SK-N-SH (cell line): Measurements from ENCODE around the gene VAPB. TPM values are rescaled to one million over a fixed set of nuclear protein-coding genes. Genes with fewer than 3 reads are reported as not detected.

Source experiments
- CTCF ChIA-PET: fragments of 300-600, 350-600 bp; formaldehyde crosslinking; extraction: SDS; loops from one replicate; lab custom pipeline; 2021; lab: Yijun Ruan, JAX
- POLR2A ChIA-PET: fragments of 350-600 bp; sonication (Branson Sonifier 250); formaldehyde crosslinking; extraction: SDS; loops from one replicate; lab custom pipeline; 2020; ENCODE audit warnings: antibody characterized with exemption, inconsistent platforms; lab: Yijun Ruan, JAX
- DNase-seq: peaks from one replicate; pipeline ENCODE4 v3.0.0; 2012
- H2AFZ ChIP-seq: fragments of 200-600 bp; sonication (generic); 2 replicates; pipeline ENCODE4 v1.8.1; 2016; ENCODE audit warnings: antibody characterized with exemption, mild to moderate bottlenecking, low read depth
- H3F3A ChIP-seq: fragments of 200-600 bp; sonication (generic); replicated peaks from 2 replicates; pipeline ENCODE3; 2016; ENCODE audit warnings: antibody characterized with exemption, mild to moderate bottlenecking; ENCODE audit not compliant: insufficient read depth
- H3K27ac ChIP-seq, 2 experiments: fragments of 200-500 bp in 1 of 2; fragments of 200-600 bp in 1 of 2; sonication (Bioruptor generic) in 1 of 2; sonication (generic), shearing (Covaris generic) in 1 of 2; 2 replicates each; pipeline versions ENCODE4 v1.5.1 to v1.6.1; 2014 to 2016; ENCODE audit warnings: low read depth in 2 of 2, inconsistent platforms in 1 of 2, low read length in 1 of 2, mild to moderate bottlenecking in 1 of 2, mixed read lengths in 1 of 2
- H3K27me3 ChIP-seq: fragments of 200-600 bp; sonication (generic), shearing (Covaris generic); 2 replicates; pipeline ENCODE4 v1.6.1; 2016; ENCODE audit warnings: mixed run types; ENCODE audit not compliant: insufficient read depth
- H3K36me3 ChIP-seq, 2 experiments: fragments of 200-500 bp in 1 of 2; fragments of 200-600 bp in 1 of 2; sonication (Bioruptor generic) in 1 of 2; sonication (generic) in 1 of 2; replicated peaks in 1 of 2; 2 replicates each; pipeline versions ENCODE3 to v1.5.1; 2014 to 2016; ENCODE audit warnings: low read length in 1 of 2, mild to moderate bottlenecking in 1 of 2; ENCODE audit not compliant: insufficient read depth in 2 of 2, control insufficient read depth in 1 of 2
- H3K4me1 ChIP-seq, 2 experiments: fragments of 200-500 bp in 1 of 2; fragments of 200-600 bp in 1 of 2; sonication (Bioruptor generic) in 1 of 2; sonication (generic), shearing (Covaris generic) in 1 of 2; 2 replicates each; pipeline versions ENCODE4 v1.5.1 to v1.6.1; 2014 to 2016; ENCODE audit warnings: low read depth in 1 of 2, low read length in 1 of 2, mixed run types in 1 of 2; ENCODE audit not compliant: insufficient read depth in 2 of 2, control insufficient read depth in 1 of 2
- H3K4me2 ChIP-seq: fragments of 200-600 bp; sonication (generic), shearing (Covaris generic); 2 replicates; pipeline ENCODE4 v1.6.1; 2017; ENCODE audit warnings: mixed run types
- H3K4me3 ChIP-seq, 2 experiments: fragments of 200-500 bp in 1 of 2; fragments of 200-600 bp in 1 of 2; sonication (Bioruptor generic) in 1 of 2; sonication (generic), shearing (Covaris generic) in 1 of 2; 2 replicates each; pipeline versions ENCODE4 v1.5.1 to v1.8.1; 2014 to 2016; ENCODE audit warnings: low read depth in 2 of 2, inconsistent platforms in 1 of 2, low read length in 1 of 2, mild to moderate bottlenecking in 1 of 2, mixed read lengths in 1 of 2, moderate library complexity in 1 of 2
- H3K79me2 ChIP-seq: fragments of 200-600 bp; sonication (generic); 2 replicates; pipeline ENCODE4 v1.8.1; 2017; ENCODE audit warnings: mild to moderate bottlenecking; ENCODE audit not compliant: insufficient read depth
- H3K9ac ChIP-seq: fragments of 200-600 bp; sonication (generic); 2 replicates; pipeline ENCODE4 v1.6.1; 2017; ENCODE audit warnings: mixed run types
- H3K9me2 ChIP-seq: fragments of 200-600 bp; sonication (generic); 2 replicates; pipeline ENCODE4 v1.6.1; 2017; ENCODE audit warnings: mixed run types
- H3K9me3 ChIP-seq: fragments of 200-600 bp; sonication (generic); 2 replicates; pipeline ENCODE4 v1.6.1; 2017; ENCODE audit warnings: mixed run types, mild to moderate bottlenecking, moderate library complexity
- H4K20me1 ChIP-seq: fragments of 200-600 bp; sonication (generic); 2 replicates; pipeline ENCODE4 v1.6.1; 2017; ENCODE audit warnings: mild to moderate bottlenecking, mixed run types; ENCODE audit not compliant: insufficient read depth
- CTCF ChIP-seq: fragments of 200-600 bp; sonication (generic); IDR thresholded peaks from 2 replicates; pipeline ENCODE4 v1.6.1; 2017; ENCODE audit warnings: antibody characterized with exemption, mild to moderate bottlenecking, moderate library complexity
- EP300 ChIP-seq, 2 experiments: IDR thresholded peaks; 2 replicates each; pipeline versions ENCODE4 v1.4.0 to v1.6.1; 2012; ENCODE audit warnings: borderline replicate concordance in 1 of 2, low read depth in 1 of 2, low read length in 1 of 2
- EZH2phosphoT487 ChIP-seq: fragments of 200-600 bp; sonication (generic); IDR thresholded peaks from 2 replicates; pipeline ENCODE4 v1.6.1; 2017; ENCODE audit warnings: low read depth, mixed run types, mild to moderate bottlenecking, antibody characterized with exemption, moderate library complexity, borderline replicate concordance
- GABPA ChIP-seq: IDR thresholded peaks from 2 replicates; pipeline ENCODE4 v1.4.0; 2012; ENCODE audit warnings: low read depth, mild to moderate bottlenecking
- IRF3 ChIP-seq: fragments of 150-350 bp; IDR thresholded peaks from 2 replicates; pipeline ENCODE4 v1.6.1; 2016; ENCODE audit warnings: mild to moderate bottlenecking, low read depth, low read length
- MAX ChIP-seq: IDR thresholded peaks from 2 replicates; pipeline ENCODE4 v1.4.0; 2012; ENCODE audit warnings: low read depth
- MXI1 ChIP-seq: IDR thresholded peaks from 2 replicates; pipeline ENCODE4 v1.6.1; 2012; ENCODE audit warnings: mild to moderate bottlenecking, low read depth, low read length, improper control_type of control experiment
- NFIC ChIP-seq: IDR thresholded peaks from 2 replicates; pipeline ENCODE4 v1.4.0; 2012; ENCODE audit warnings: borderline replicate concordance
- NRF1 ChIP-seq: IDR thresholded peaks from 2 replicates; pipeline ENCODE4 v1.6.1; 2012; ENCODE audit warnings: low read depth, mild to moderate bottlenecking, low read length
- PBX3 ChIP-seq: IDR thresholded peaks from 2 replicates; pipeline ENCODE4; 2012
- POLR2AphosphoS5 ChIP-seq: IDR thresholded peaks from 2 replicates; pipeline ENCODE4 v1.6.1; 2012; ENCODE audit warnings: low read depth, low read length
- SIN3A ChIP-seq: IDR thresholded peaks from 2 replicates; pipeline ENCODE4 v1.6.1; 2012; ENCODE audit warnings: low read depth, mild to moderate bottlenecking, low read length, moderate library complexity, borderline replicate concordance
- SMC3 ChIP-seq: IDR thresholded peaks from 2 replicates; pipeline ENCODE4 v1.6.1; 2012; ENCODE audit warnings: low read depth, low read length, improper control_type of control experiment
- TCF12 ChIP-seq: IDR thresholded peaks from 2 replicates; pipeline ENCODE4 v1.4.0; 2012
- TEAD4 ChIP-seq: IDR thresholded peaks from 2 replicates; pipeline ENCODE4 v1.4.0; 2012; ENCODE audit warnings: mild to moderate bottlenecking, borderline replicate concordance; ENCODE audit not compliant: insufficient read depth
- USF2 ChIP-seq: fragments of 150-350 bp; IDR thresholded peaks from 2 replicates; pipeline ENCODE4 v1.6.1; 2017; ENCODE audit warnings: antibody characterized with exemption, low read length, low read depth, borderline replicate concordance
- YY1 ChIP-seq: IDR thresholded peaks from 2 replicates; pipeline ENCODE4 v1.4.0; 2012; ENCODE audit warnings: low read depth, mild to moderate bottlenecking
- ZBTB33 ChIP-seq: IDR thresholded peaks from 2 replicates; pipeline ENCODE4 v1.4.0; 2012; ENCODE audit warnings: low read depth, borderline replicate concordance
- WGBS: methylation state at CpG from one replicate; pipeline ENCODE4 v1.1.6; 2017; ENCODE audit warnings: low lambda C conversion rate; 5-methylcytosine and 5-hydroxymethylcytosine counted together
- polyA plus RNA-seq, 3 experiments: library from polyadenylated mRNA; depleted of rRNA; stranded (reverse); fragments of >200 nt; gene quantifications; 2 replicates each; pipeline ENCODE4 v1.2.3, GENCODE V29; 2012

The VAPB gene
- polyA plus RNA-seq, 1 of the 3 experiments (the other 2 are of a cell fraction), result 16.9 TPM

GRCh38 chr20:58492795-58493524 lies 103.9 kb downstream of the VAPB start:
- ChIA-PET CTCF (no interaction called here), POLR2A (no interaction called here)
- no peaks in the 10 kb centered on the region for H4K20me1 ChIP-seq
- H2AFZ ChIP-seq, result no peak overlapping the region
- no peak overlapping the region for H3K27ac ChIP-seq
- H3K9me2 ChIP-seq, result no peaks in the 10 kb centered on the region
- no peaks in the 10 kb centered on the region for H3K79me2 ChIP-seq
- no peak overlapping the region for H3K4me2 ChIP-seq
- H3K9ac ChIP-seq, result no peak overlapping the region
- no peak for TF ChIP-seq YY1
- TF ChIP-seq MXI1, result no peak
- no peak for TF ChIP-seq SMC3
- TF ChIP-seq TEAD4, result no peak
- TF ChIP-seq EP300 (IDR thresholded peaks at IDR 0.05; ENCODE audit: borderline replicate concordance in 1 of 2, low read depth in 1 of 2, low read length in 1 of 2), result no peak
- no peak for TF ChIP-seq MAX
- no peak for TF ChIP-seq EZH2phosphoT487
- no peak for TF ChIP-seq PBX3
- no peak for TF ChIP-seq POLR2AphosphoS5
- H3K9me3 ChIP-seq, result no peaks in the 10 kb centered on the region; the same call in 1 of the 2 replicates
- no peaks in the 10 kb centered on the region for H3K4me1 ChIP-seq
- 69% methylated on average over 4 of the region's 4 CpGs for WGBS
- peaks cover 4% of the 10 kb centered on the region for H3F3A ChIP-seq
- H3K36me3 ChIP-seq, result no peaks in the 10 kb centered on the region
- DNase-seq, result no peak
- H3K27me3 ChIP-seq, result no peaks in the 10 kb centered on the region
- no peak overlapping the region for H3K4me3 ChIP-seq

GRCh38 chr20:58494923-58495622 lies 106.0 kb downstream of the VAPB start:
- no peaks in the 10 kb centered on the region for H3K79me2 ChIP-seq

More at GRCh38 chr20:58494923-58495622, 106.0 kb downstream of the VAPB start:
- WGBS, result 79% methylated on average over 8 of the region's 13 CpGs
- Histone ChIP-seq H3K4me1 (no peaks in the 10 kb centered on the region), H3K4me3 (no peak overlapping the region), H2AFZ (no peak overlapping the region), H3K4me2 (no peak overlapping the region), H3K9me2 (no peaks in the 10 kb centered on the region), H3K9me3 (no peaks in the 10 kb centered on the region), H3K27me3 (no peaks in the 10 kb centered on the region), H3K27ac (no peak overlapping the region), H3F3A (peaks cover 4% of the 10 kb centered on the region), H4K20me1 (no peaks in the 10 kb centered on the region), H3K36me3 (no peaks in the 10 kb centered on the region), H3K9ac (no peak overlapping the region)
- no peak for TF ChIP-seq POLR2AphosphoS5
- no peak for TF ChIP-seq SIN3A
- no peak for TF ChIP-seq NFIC
- TF ChIP-seq GABPA, result no peak
- no peak for TF ChIP-seq EZH2phosphoT487
- no peak for TF ChIP-seq IRF3
- TF ChIP-seq ZBTB33, result no peak
- TF ChIP-seq MXI1, result no peak
- no peak for TF ChIP-seq USF2
- TF ChIP-seq NRF1, result no peak
- TF ChIP-seq CTCF, result no peak
- no peak for TF ChIP-seq TCF12
- no peak for TF ChIP-seq YY1
- ChIA-PET POLR2A (no interaction called here), CTCF (interaction anchor here (0.6 kb wide), 1 partner anchor 104 kb away, joined by 3 read pairs; no protein-coding TSS in a partner anchor)
- no peak for DNase-seq
